Stromal cell of bone marrow (primary cell): ENCODE results near the gene KRTAP12-4.
"Not testable (repeated sequence)": the region's sequence is repeated elsewhere in the genome, so short reads cannot be mapped to it uniquely, and the experiment has no call there.

Experiments used
- DNase-seq: peaks from one replicate; pipeline ENCODE4 v3.0.0-alpha.2; 2012; ENCODE audit warnings: low read depth

The KRTAP12-4 gene

GRCh38 chr21:44611551-44611950, 42.9 kb downstream of the KRTAP12-4 start:
- no peak for DNase-seq

DNA sequence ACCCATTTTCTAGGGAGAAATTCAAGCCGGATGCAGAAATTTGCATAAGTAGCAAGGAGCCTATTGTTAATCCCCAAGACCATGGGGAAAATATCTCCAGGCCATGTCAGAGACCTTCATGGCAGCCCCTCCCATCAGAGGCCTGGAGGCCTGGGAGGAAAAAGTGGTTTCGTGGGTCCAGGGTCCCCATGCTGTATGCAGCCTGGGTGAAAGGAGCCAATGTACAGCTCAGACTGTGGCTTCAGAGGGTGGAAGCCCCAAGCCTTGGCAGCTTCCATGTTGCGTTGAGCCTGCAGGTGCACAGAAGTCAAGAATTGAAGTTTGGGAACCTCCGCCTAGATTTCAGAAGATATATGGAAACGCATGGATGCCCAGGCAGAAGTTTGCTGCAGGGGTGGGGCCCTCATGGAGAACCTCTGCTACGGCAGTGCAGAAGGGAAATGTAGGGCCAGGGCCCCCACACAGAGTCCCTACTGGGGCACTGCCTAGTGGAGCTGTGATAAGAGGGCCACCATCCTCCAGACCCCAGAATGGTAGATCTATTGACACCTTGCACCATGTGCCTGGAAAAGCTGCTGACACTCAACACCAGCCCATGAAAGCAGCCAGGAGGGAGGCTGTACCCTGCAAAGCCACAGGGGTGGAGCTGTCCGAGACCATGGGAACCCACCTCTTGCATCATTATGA, 44.2 kb downstream of the KRTAP12-4 start:
- not testable (repeated sequence) for DNase-seq

DNA sequence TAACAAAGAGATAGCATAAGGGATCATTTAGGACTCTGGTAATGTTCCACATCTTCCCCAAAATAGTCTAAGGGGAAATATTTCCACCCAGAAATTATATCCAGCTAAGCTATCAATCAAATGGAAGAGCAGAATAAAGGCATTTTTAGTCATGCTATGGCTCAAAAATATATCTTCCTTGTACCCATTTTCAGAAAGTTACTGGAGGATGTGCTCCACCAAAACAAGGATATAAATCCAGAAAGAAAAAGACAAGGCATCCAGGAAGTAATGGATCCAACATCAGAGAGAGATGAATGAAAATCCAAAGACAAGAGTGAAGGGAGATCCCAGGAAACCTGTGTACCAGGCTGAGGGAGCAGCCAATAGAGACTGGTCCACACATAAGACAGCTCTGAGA, 45.3 kb downstream of the KRTAP12-4 start:
- no peak for DNase-seq

DNA sequence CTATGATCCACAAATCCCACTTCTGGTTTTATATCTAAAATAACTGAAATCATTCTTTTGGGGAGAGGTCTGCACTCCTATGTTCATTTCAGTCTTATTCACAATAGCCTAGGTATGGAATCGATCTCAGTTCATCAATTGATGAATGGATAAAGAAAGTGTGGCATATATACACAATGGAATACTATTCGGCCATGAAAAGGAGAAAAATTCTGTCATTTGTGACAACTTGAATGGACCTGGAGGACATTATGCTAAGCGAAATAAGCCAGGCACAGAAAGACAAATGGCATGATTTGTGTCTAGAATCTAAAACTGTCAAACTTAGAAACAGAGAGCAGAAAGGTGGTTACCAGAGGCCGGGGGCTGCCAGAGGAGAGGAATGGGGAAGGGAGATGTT, 48.0 kb downstream of the KRTAP12-4 start:
- no peak for DNase-seq
